Motor neuron (in vitro differentiated cells): ENCODE data around the gene NPAS3. TPM values are rescaled to one million over a fixed set of nuclear protein-coding genes. Genes with fewer than 3 reads are reported as not detected.

Experiments used
- ATAC-seq, 8 experiments: fragments of 200-7000 bp; cut with Tn5 transposase; replicated peaks in 6 of 8; 2 replicates each; pipeline ENCODE4 v1.8.0; 2021; ENCODE audit warnings: mild to moderate bottlenecking in 8 of 8, moderate library complexity in 8 of 8
- H3K27ac ChIP-seq, 2 donors: fragments of 250-450 bp; sonication (Bioruptor Pico); 2 replicates each; pipeline ENCODE4 v1.9.0; 2021; ENCODE audit warnings: antibody characterized with exemption in 2 of 2, mild to moderate bottlenecking in 2 of 2, moderate library complexity in 1 of 2
- H3K4me1 ChIP-seq, 2 donors: fragments of 250-450 bp; sonication (Bioruptor Pico); replicated peaks in 1 of 2; 2 replicates each; pipeline ENCODE4 v1.6.1; 2021; ENCODE audit warnings: antibody characterized with exemption in 2 of 2, mild to moderate bottlenecking in 2 of 2, moderate library complexity in 1 of 2
- H3K4me3 ChIP-seq, 5 donors: fragments of 250-450 bp; sonication (Bioruptor Pico); 2 replicates each; pipeline ENCODE4 v1.9.0; 2021; ENCODE audit warnings: antibody characterized with exemption in 5 of 5, mild to moderate bottlenecking in 5 of 5, moderate library complexity in 4 of 5
- WGBS, 10 experiments: fragments of 450-650 bp; shearing (Covaris generic); methylation state at CpG; one replicate each; pipeline ENCODE4 v1.0.0; 2022; 5-methylcytosine and 5-hydroxymethylcytosine counted together
- in situ Hi-C, 9 experiments: fragments of 400-800 bp; cut with MboI; loops; one replicate each; pipeline ENCODE4 v1.15.0; 2021; ENCODE audit warnings: low sequenced_read_pairs in 9 of 9, low pct_unique_long_range_greater_than_20kb in 2 of 9; ENCODE audit not compliant: unreplicated experiment in 9 of 9
- total RNA-seq, 8 experiments: library from RNA; unstranded; fragments of 300-600 nt; gene quantifications; 2 replicates each; pipeline versions ENCODE4 v1.2.3 to v1.2.4, GENCODE V29; 2022

Gene NPAS3
- total RNA-seq, 8 experiments from 2014 or later = 0.22 to 45.8 (median 11.7) TPM; not detected in 1

DNA sequence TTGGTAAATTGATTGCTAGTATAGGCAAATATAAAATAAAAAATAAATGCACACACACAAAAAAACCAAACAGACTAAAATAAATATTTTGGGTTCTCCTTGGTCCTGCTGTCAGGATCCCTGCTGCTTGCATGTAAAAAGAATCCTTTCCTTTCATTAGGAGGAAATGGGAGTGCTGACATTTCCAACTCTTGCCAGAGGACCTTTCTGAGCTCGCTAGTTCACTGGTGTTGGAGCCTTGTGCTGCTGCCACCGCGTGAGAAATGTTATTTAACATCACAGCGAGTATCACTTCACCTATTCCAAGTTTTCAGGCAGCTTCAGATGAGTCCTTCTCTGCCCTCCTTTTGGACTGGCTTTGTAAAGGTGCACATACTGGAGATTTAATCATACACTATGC is 358.9 kb downstream of the NPAS3 start:
- WGBS, 10 experiments = 15 to 60% (median 31%) methylated on average over 1 to 4 of the region's 4 CpGs; no CpG with 5 or more reads in 5 of the 10 experiments
- in situ Hi-C loops = no loop called here
- no peak for ATAC-seq
- Histone ChIP-seq H3K27ac (no peak overlapping the region), H3K4me1 (peaks cover 0 to 4% of the 10 kb centered on the region in 2 donors), H3K4me3 (no peak overlapping the region)

DNA sequence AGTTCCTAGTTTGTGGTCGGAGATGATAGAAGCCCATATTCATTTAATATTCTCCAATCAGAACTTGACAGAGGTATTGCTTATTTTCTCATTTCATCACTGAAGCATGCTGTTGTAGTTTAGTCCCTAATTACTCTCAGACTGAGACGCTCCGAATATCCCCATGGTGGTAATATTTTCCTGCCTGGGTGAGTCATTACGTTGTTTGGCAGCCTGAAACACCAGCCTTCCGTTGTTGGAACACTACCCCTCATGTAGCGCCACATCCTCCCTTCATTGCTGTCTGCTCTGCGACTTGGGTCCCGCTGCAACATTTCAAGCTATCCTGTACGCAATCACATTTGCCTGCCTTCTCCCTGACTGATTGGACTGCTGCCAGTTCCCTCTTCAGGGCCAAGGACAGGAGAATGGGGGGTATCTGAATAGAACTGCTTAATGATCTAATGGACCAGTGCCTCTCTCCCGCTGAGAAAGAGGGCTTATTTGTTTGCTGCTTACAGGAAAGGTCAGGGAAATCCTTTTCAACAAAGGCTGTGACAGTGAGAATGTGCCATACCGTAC is 369.1 kb downstream of the NPAS3 start:
- H3K4me1 ChIP-seq = peaks cover 17 to 18% of the 10 kb centered on the region in 2 donors
- in situ Hi-C loops = no loop called here
- no peak overlapping the region for H3K4me3 ChIP-seq
- peak; percentile 32 to 96 (median 92) for ATAC-seq
- no peak overlapping the region for H3K27ac ChIP-seq
- 0 to 78% (median 45%) methylated on average over 1 to 8 of the region's 11 CpGs for WGBS, 10 experiments

DNA sequence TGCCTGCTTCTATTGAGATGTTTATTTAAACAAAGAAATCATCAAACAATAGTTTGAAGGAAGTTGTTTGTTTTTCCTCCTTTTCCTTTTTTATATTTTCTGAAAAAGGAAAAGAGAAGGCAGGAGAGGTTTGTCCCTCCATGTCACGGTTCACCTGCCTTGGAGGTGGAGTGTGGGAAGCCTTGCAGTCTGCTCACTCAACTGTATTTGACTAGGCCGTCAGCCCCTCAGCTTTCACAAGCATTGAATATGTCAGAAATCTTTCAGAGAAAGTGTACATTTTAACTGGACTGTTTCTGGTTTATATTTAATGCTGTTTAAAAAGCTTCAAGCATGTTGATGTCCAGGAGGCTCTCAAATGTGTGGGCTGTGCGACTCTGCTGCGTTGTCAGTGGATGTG is 370.4 kb downstream of the NPAS3 start:
- Histone ChIP-seq H3K4me3 (no peak overlapping the region), H3K4me1 (peaks cover 17 to 18% of the 10 kb centered on the region in 2 donors), H3K27ac (no peak overlapping the region)
- in situ Hi-C loops = no loop called here
- ATAC-seq = no peak
- 83 to 100% (median 92%) methylated on average over 1 to 4 of the region's 4 CpGs; no CpG with 5 or more reads in 2 of the 10 experiments for WGBS, 10 experiments

DNA sequence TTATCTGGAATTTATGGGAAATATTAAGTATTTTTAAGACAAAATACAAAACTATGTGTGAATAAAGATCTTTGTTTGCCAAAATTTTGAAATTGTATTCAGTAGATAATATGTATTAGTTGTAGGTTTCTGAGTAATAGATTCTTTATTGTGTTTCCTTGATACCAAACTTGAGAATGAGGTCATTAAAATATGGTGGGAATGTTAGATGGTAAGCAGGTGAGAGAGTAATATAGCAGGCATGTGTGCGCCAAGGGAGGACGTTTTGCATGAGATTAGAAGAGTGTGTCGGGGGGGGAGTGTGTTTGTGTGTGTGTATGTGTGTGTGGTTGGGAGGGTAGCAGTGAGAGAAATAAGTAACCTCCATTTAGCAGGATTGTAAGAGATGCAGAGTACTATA is 376.5 kb downstream of the NPAS3 start:
- H3K4me3 ChIP-seq = no peak overlapping the region
- in situ Hi-C loops = no loop called here
- no peaks in the 10 kb centered on the region for H3K4me1 ChIP-seq
- ATAC-seq = no peak
- H3K27ac ChIP-seq = no peak overlapping the region
- WGBS, 10 experiments = 33 to 96% (median 83%) methylated on average over 2 to 3 of the region's 3 CpGs; no CpG with 5 or more reads in 1 of the 10 experiments

DNA sequence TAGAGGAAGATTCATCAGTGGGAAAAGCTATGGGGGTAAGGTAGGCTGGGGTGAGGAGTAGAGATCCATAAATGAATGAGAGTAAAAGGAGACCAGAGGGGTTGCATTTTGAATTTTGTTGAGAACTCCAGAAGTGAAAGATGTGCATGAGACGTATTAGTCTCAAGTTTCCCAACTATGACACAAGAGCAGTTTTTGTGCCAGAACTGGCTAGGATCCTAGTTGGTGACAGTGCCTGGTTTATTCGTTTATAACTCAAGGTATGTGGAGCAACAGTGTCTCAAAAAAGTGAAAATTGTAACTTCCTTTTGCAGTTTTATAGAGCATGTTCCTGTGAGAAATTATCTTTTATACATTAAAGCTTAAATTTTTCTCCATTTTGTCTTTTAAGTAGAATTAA is 377.0 kb downstream of the NPAS3 start:
- H3K4me1 ChIP-seq = no peaks in the 10 kb centered on the region
- in situ Hi-C loops = no loop called here
- WGBS, 10 experiments = 0 to 100% (median 74%) methylated on average over 1 to 2 of the region's 2 CpGs
- H3K4me3 ChIP-seq = no peak overlapping the region
- ATAC-seq = no peak
- no peak overlapping the region for H3K27ac ChIP-seq

DNA sequence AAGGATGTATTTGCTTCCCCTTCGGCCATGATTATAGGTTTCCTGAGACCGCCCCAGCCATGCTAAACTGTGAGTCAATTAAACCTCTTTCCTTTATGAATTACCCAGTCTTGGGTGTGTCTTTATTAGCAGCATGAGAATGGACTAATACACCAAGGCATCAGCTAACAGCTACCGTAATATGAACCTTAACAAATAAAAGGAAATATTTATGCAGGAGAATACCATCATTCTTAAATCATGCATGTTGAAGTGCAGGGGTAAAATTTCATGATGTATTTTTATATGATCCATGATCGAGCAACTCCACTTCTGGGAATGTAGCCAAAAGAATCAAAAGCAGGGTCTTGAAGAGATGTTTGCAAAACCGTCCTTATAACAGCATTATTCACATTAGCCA is 379.0 kb downstream of the NPAS3 start:
- Histone ChIP-seq H3K4me1 (no peaks in the 10 kb centered on the region), H3K4me3 (no peak overlapping the region), H3K27ac (no peak overlapping the region)
- ATAC-seq = no peak
- WGBS, 10 experiments = 48 to 100% (median 73%) methylated on average over 1 to 4 of the region's 5 CpGs
- in situ Hi-C loops = no loop called here

DNA sequence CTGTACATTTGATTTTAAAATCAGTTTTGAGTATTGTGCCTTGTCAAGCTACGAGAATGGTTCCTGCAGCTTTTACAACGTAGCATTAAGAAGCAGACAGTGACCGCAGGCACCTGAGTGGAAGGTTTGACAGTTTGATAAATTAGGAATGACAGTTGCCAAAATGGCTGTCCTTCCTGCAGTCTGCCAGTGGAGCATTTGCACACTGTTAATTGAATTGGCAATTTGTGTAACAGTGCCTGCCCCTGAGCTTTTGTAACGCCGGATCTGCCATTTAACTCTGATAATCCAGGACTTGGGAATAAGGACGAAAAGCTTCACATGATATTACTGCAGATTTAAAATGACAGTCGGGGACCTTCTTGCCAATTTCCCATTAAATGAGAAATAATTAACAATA is 385.3 kb downstream of the NPAS3 start:
- Histone ChIP-seq H3K4me3 (no peak overlapping the region), H3K27ac (no peak overlapping the region), H3K4me1 (no peaks in the 10 kb centered on the region)
- in situ Hi-C loops = no loop called here
- WGBS, 10 experiments = 44 to 94% (median 83%) methylated on average over 2 to 7 of the region's 7 CpGs
- ATAC-seq = no peak

DNA sequence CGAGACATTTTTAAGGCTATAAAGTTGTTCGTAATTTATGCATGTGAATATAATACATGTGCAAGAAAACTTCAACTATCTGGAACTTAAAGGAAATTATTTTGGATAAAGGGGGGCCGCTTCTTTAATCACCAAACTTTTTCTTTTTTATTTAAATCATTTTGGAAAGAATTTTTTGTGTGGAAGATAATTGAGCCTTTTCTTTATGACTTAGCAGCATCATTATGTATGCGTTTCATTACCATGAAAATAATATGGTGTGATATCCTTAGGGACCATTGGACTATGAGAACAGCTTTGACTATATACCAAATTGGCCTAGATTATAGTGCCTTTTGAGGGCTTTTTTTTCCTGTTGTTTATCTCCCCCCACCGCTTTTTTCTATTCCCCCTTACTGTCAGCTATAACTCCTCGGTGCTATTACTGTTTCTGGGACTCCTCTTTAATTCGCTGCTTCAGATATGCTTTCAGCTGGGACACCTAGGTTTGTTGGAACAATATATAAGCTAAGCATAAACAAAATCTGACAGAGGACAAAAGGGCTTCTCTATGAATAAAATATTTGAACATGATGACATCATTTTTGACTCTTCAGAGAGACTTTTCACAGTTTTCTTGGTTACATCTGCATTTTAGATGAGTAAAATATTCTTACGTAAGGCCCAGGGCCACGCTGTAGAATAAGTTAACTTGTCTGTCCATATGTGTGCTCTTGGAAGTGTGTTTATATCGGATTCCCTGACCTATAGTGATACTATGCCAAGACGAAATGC is 392.7 kb downstream of the NPAS3 start:
- in situ Hi-C loops = no loop called here
- Histone ChIP-seq H3K4me1 (peaks cover 4 to 14% of the 10 kb centered on the region in 2 donors), H3K4me3 (no peak overlapping the region), H3K27ac (no peak overlapping the region)
- ATAC-seq = no peak
- whole genome bisulfite sequencing, 10 experiments = 44 to 96% (median 87%) methylated on average over 5 to 11 of the region's 11 CpGs

DNA sequence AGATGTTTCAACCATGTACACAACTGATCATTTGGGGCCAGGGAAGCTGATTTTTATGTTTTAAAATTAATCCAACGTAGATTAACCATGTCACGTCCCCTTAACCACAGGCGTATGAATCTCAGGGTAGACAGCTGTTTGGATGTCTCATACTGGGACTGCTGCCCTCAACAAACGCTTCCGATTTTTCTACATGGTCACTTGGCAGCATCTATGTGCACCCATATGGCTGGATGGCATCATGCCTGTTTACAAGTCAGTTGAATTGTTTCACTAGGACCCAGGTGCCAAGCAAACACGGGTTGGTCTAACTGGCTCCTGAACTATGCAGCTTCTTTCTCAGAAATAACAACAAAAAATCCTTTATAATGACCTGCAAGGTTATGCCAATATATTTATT is 393.8 kb downstream of the NPAS3 start:
- ATAC-seq = peak in 1 of 8 experiments; percentile 80
- Histone ChIP-seq H3K27ac (no peak overlapping the region), H3K4me1 (peaks cover 4 to 14% of the 10 kb centered on the region in 2 donors), H3K4me3 (no peak overlapping the region)
- 4 to 97% (median 83%) methylated on average over 1 to 6 of the region's 6 CpGs; no CpG with 5 or more reads in 1 of the 10 experiments for WGBS, 10 experiments
- in situ Hi-C loops = no loop called here

DNA sequence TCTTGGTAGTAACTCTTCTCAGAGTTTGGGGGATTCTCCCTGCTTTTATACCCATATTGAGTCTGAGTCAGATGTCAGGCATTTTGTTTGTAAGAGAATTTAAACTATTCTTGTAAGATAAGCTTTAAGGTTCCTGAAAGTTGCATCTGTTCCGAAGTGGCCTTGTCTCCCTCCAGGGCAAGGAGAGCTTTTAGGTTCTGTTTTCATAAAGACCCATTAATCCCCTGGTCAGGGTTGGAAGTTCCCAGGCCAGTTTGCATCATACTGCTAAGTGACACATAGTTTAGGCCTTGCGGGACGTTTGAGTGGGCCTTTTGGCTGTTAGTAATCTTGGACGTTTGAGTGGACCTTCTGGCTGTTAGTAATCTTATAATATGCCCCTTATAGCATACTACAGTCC is 396.7 kb downstream of the NPAS3 start:
- in situ Hi-C loops = no loop called here
- no peak for ATAC-seq

DNA sequence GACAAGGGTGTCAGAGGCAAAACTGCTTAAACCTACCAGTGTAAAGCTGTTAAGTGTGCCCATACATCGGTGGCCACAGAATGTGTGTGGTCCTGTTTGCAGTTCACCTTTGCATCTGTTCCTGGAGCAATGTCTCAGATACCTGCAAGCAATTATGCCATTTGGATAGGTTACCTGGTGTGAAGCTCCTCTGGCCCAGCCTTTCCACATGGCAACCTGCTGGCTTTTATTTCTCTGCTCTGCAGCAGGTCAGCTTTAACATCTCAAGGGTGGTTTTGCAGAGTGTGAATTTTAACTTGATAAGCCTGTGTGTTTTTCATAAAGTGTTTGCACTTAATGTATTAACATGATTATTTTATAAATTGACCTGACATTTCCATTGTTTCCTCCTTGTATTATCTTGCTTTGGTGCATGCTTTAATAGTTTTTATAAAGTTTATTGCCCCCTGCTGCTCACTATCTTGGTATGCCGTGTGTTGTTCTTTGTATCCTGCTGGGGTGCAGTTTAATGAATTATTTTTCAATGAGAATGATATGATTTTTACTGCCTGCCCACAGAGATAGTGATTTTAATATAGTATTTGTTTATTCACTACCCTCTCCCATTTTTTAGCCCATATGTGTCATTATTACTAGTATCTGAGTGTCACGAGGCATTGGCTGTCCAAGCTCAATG is 403.8 kb downstream of the NPAS3 start:
- Histone ChIP-seq H3K4me3 (no peak overlapping the region), H3K27ac (no peak overlapping the region), H3K4me1 (peaks cover 2 to 11% of the 10 kb centered on the region in 2 donors)
- ATAC-seq = no peak
- in situ Hi-C loops = no loop called here
- 46 to 90% (median 74%) methylated on average over 2 to 3 of the region's 3 CpGs; no CpG with 5 or more reads in 2 of the 10 experiments for WGBS, 10 experiments

More for the DNA sequence above, 396.7 kb downstream of the NPAS3 start:
- Histone ChIP-seq H3K27ac (no peak overlapping the region), H3K4me1 (peaks cover 4 to 14% of the 10 kb centered on the region in 2 donors), H3K4me3 (no peak overlapping the region)
- 40 to 96% (median 85%) methylated on average over 1 to 4 of the region's 4 CpGs; no CpG with 5 or more reads in 2 of the 10 experiments for WGBS, 10 experiments

DNA sequence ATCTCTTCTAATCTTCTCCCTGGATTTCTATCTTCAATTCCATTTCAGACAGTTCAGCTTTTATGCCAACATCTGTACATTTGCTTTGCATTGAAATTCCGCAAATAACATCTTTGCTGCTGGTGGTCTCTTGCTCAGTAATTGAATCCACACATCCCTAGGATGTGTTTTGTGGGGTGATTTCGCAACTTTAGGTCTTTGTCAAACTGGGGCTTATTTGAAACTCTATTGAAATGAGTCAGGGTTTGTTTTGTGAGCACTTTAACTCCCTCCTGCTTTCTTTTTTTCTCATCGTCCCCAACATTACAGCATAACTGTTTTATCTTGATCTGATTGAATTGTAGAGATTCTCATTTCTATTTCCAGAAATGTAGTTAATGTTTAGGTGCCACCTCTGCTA is 404.3 kb downstream of the NPAS3 start:
- in situ Hi-C loops = no loop called here
- Histone ChIP-seq H3K4me1 (peaks cover 2 to 11% of the 10 kb centered on the region in 2 donors), H3K27ac (no peak overlapping the region), H3K4me3 (no peak overlapping the region)
- peak in 1 of 8 experiments; percentile 32 for ATAC-seq
- 17 to 79% (median 68%) methylated on average over 1 to 3 of the region's 3 CpGs; no CpG with 5 or more reads in 1 of the 10 experiments for WGBS, 10 experiments

DNA sequence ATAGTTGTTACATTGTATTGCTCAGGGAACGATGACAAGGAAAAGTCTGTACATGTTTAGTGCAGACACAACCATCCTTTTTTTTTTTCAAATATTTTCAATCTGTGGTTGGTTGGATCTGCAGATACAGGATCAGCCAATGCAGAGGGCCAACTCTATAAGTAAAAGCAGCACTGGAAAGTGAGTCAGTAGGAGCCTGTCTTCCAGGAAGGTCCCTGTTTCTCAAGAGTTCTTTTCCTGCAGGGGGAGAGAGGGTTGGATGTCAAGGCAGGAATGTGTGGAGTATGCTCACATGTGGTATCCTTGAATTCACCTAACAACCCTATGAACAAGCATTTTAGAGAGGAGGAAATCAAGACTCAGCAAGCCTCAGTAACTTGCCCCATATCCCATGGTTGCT is 409.1 kb downstream of the NPAS3 start:
- in situ Hi-C loops = no loop called here
- no peak overlapping the region for H3K4me3 ChIP-seq
- H3K27ac ChIP-seq = no peak overlapping the region
- H3K4me1 ChIP-seq = peaks cover 5 to 12% of the 10 kb centered on the region in 2 donors
- no peak for ATAC-seq
- 0 to 100% (median 81%) methylated on average over 1 of the region's 1 CpG; no CpG with 5 or more reads in 4 of the 10 experiments for WGBS, 10 experiments
